T-helper 1 cell treated with Interleukin-12 subunit alpha and Interleukin-12 subunit beta and Interleukin-4 antibody, amounts not matched to agents 30 ng/mL and 1 ng/mL, for 36 hours (primary cell): ENCODE results near the gene NCAPG2. TPM values are rescaled to one million over a fixed set of nuclear protein-coding genes. Genes with fewer than 3 reads are reported as not detected.

Experiments used
- intact Hi-C: fragments of 100-400 bp; cut with micrococcal nuclease; formaldehyde crosslinking; loops from one replicate; pipeline ENCODE4 v1.15.1; 2024
- total RNA-seq: library from RNA; stranded (reverse); gene quantifications from 2 replicates; pipeline ENCODE4 v1.2.3, GENCODE V29; 2022

Gene NCAPG2
- 88.6 and 92.6 TPM in 2 replicates for total RNA-seq

GRCh38 chr7:158704524-158705233 is at the start of gene NCAPG2:
Gene NCAPG2, minus strand, starts transcription at chr7:158704804. Its CDS starts 2,905 bp downstream, at chr7:158701899.
- intact Hi-C loops, result loop anchor here (1.0 to 10.0 kb wide), 7 partner anchors 48 to 1570 kb away; partner anchors contain the start of genes DYNC2I1, ESYT2 and UBE3C

- intact Hi-C loops, result no loop called here
Measured at GRCh38 chr7:158753900-158754299, 49.3 kb upstream of the NCAPG2 start.

GRCh38 chr7:158751751-158752150 is 47.1 kb upstream of the NCAPG2 start:
- intact Hi-C loops, result no loop called here

GRCh38 chr7:158751199-158751598 is 46.6 kb upstream of the NCAPG2 start:
- intact Hi-C loops, result no loop called here

GRCh38 chr7:158750702-158751101 is 46.1 kb upstream of the NCAPG2 start:
- intact Hi-C loops, result no loop called here

- intact Hi-C loops, result no loop called here
Measured at GRCh38 chr7:158749396-158749795, 44.8 kb upstream of the NCAPG2 start.

GRCh38 chr7:158748335-158748734 is 43.7 kb upstream of the NCAPG2 start:
- intact Hi-C loops, result no loop called here

GRCh38 chr7:158747408-158747807 is 42.8 kb upstream of the NCAPG2 start:
- intact Hi-C loops, result no loop called here

- intact Hi-C loops, result no loop called here
Measured at GRCh38 chr7:158746957-158747356, 42.4 kb upstream of the NCAPG2 start.

- intact Hi-C loops, result no loop called here
Measured at GRCh38 chr7:158745057-158745715, 40.6 kb upstream of the NCAPG2 start.

- intact Hi-C loops, result no loop called here
Measured at GRCh38 chr7:158744070-158744469, 39.5 kb upstream of the NCAPG2 start.

- intact Hi-C loops, result no loop called here
Measured at GRCh38 chr7:158743219-158743618, 38.6 kb upstream of the NCAPG2 start.

- intact Hi-C loops, result no loop called here
Measured at GRCh38 chr7:158742065-158742821, 37.6 kb upstream of the NCAPG2 start.

GRCh38 chr7:158741294-158741666 is 36.7 kb upstream of the NCAPG2 start:
- intact Hi-C loops, result no loop called here

GRCh38 chr7:158740657-158741293 is 36.2 kb upstream of the NCAPG2 start:
- intact Hi-C loops, result no loop called here

GRCh38 chr7:158740013-158740656 is 35.5 kb upstream of the NCAPG2 start:
- intact Hi-C loops, result no loop called here

- intact Hi-C loops, result no loop called here
Measured at GRCh38 chr7:158738841-158739240, 34.2 kb upstream of the NCAPG2 start.

- intact Hi-C loops, result no loop called here
Measured at GRCh38 chr7:158737064-158737695, 32.6 kb upstream of the NCAPG2 start.

- intact Hi-C loops, result no loop called here
Measured at GRCh38 chr7:158735935-158736334, 31.3 kb upstream of the NCAPG2 start.

GRCh38 chr7:158734861-158735260 is 30.3 kb upstream of the NCAPG2 start:
- intact Hi-C loops, result no loop called here
